HS-5 (cell line): ENCODE measurements around the gene CYP2W1.
"Not testable (repeated sequence)": the region's sequence is repeated elsewhere in the genome, so short reads cannot be mapped to it uniquely, and the experiment has no call there.

Experiments used
- DNase-seq: peaks from one replicate; pipeline ENCODE4 v3.0.0-alpha.2; 2012; ENCODE audit warnings: low read depth

Gene CYP2W1, protein sequence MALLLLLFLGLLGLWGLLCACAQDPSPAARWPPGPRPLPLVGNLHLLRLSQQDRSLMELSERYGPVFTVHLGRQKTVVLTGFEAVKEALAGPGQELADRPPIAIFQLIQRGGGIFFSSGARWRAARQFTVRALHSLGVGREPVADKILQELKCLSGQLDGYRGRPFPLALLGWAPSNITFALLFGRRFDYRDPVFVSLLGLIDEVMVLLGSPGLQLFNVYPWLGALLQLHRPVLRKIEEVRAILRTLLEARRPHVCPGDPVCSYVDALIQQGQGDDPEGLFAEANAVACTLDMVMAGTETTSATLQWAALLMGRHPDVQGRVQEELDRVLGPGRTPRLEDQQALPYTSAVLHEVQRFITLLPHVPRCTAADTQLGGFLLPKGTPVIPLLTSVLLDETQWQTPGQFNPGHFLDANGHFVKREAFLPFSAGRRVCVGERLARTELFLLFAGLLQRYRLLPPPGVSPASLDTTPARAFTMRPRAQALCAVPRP

DNA sequence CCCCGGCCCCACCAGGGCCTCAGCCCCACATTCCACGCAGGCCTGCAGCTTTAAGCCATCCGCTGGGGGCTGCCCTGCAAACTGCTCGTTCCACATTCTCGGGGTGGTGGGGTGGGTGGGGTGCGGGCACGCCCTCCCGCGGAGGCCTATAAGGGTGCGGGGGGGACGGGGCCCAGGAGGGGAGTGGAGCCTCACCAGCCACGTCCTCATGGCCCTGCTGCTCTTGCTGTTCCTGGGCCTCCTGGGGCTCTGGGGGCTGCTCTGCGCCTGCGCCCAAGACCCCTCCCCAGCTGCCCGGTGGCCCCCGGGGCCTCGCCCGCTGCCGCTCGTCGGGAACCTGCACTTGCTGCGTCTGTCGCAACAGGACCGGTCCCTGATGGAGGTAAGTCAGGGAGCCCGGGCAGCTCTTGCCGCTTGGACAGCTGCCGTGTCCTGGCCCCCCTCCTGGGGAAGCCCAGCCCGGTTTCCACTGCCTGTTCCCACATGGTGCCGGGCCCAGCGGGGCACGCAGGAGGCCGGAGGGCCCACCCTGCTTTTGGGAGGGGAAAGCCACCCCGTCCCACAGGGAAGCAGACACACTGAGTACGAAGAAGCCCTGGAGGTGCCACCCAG lies at the start of gene CYP2W1:
TSS of gene CYP2W1 (plus strand) at position 178 of the 612 bp plus-strand sequence. CDS start at position 209, 31 bp downstream.
- no peak for DNase-seq

DNA sequence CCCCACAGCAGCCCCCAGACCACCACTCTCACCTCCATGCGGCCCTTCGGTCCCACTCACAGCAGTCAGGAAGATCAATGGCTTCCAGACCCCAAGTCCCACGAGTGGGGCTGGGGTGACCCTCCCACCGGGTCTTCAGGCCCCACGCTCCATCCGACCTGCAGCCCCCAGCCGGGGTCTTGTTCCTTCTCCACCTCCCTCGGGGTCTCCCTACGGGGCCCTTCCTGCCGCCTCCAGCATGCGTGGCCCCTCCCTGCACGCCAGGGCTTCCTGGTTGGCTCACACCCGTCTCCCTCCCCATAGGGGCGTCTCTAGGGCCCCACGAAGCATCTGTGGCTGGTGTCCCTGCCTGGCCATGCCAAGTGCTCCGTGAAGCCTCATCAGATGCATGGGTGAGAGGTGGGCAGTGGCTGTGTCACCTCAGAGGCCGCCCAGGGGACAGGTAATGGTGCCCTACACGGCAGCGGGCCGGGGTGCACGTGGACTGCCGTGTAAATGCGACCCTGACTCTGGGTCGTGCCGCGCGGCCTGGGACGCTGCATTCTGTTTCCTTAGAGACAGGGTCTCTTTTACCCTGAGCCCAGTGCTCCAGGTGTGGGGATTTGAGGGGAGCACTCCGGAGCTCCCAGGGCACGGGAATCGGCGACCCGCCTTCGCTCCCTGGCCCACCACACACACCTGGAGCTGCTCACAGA lies 48.4 kb upstream of the CYP2W1 start:
- DNase-seq: no peak

DNA sequence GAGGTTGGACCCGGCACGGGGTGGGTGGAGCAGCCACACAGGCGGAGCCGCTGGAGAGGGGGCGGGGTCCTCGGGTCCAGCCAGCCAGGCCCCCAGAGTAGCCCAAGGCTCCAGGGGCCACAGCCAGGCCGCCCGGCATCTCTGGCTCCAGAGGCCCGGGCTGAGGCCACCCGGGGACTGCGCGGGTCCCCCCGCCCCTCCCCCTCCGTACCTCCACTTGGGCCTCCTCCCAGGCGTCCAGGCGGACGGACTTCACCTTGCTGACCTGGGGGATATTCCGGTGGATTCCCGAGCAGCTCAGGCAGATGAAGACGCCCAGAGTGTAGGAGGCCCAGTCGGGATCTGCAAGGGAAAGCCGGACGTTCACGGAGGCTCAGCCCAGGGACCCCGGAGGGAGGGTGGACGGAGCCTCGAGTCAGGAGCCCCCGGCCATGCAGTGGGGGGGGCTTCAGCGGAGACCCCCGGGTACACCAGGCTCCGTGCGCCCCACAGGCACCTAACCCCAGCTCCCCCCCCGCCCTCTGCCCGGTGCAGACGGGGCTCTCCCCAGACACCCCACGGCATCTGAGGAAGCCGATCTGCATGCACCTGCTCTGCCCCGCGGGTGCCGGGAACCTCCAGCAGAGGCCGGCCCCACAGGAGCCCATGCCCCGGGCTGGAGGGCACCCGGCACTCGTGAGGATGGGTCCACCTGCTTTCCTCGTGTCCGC lies 47.7 kb upstream of the CYP2W1 start:
- no peak for DNase-seq

DNA sequence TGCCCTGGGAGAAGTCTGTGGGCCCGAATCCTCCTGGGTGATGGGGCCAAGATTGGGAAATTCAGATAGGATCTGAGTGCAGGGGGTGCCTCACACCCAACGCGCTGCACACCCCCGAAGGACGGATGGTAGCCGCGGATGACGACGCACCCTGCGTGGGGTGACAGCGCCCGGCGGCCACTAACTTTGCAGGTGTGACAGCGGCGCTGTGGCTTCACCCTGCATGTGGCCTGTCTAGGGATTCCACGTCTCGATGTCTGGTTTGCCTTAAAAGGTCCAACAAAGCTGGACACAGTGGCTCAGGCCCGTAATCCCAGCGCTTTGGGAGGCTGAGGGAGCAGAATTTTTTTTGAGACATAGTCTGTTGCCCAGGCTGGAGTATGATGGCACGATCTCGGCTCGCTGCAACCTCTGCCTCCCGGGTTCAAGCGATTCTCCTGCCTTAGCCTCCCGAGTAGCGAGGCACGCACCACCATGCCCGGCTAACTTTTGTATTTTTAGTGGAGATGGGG lies 47.1 kb upstream of the CYP2W1 start:
- no peak for DNase-seq

DNA sequence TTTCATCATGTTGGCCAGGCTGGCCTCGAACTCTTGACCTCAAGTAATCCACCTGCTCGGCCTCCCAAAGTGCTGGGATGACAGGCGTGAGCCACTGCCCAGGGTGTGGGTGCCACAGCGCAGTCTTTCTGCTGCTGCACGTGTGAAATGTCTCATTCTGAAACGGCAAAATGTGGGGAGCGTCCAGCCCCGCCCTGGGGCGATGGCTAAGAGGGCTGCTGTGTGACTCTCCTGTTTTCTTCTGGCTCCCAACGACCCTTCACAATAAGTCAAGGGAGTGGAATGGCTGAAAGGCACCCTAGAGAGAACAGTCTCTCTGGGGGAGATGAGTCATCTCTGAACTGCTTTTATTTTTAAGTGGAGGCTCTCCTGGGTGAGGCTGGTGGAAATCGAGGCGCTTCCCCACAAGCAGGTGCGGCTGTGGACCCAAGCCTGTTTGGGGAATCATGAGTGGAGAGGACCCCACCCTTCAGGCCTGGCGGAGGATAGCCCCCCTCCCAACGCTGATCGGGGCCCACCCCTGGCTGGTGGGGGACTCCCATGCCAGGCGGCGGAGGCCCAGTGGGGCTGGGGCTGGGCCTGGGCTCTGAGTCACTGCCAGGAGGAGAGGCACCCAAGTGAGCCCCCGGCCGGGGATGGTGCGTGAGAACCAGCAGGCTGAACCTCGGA lies 46.5 kb upstream of the CYP2W1 start:
- no peak for DNase-seq

DNA sequence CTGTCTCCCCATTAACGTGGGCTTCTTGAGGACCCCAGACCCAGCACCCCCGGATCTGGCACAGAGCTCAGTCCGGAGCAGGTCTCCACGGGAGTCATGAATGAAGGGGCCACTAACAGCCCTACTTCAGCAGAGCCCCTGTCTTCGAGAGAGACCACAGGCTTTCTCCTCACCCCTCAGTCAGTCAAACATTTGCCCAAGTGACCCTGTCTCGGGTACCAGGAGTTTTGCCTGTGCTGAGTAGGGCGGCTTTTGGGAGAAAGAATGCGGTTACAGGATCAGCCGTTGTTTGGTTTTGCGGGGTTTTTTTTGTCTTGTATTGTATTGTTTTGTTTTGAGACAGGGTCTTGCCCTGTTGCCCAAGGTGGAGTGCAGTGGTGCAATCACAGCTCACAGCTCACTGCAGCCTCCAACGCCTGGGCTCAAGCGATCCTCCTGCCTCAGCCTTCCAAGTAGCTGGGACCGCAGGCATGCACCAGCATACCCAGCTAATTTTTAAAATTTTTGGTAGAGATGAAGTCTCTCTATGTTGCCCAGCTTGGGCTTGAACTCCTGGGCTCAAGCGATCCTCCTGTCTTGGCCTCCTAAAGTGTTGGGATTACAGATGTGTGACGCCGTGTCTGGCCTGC lies 45.0 kb upstream of the CYP2W1 start:
- DNase-seq: no peak

DNA sequence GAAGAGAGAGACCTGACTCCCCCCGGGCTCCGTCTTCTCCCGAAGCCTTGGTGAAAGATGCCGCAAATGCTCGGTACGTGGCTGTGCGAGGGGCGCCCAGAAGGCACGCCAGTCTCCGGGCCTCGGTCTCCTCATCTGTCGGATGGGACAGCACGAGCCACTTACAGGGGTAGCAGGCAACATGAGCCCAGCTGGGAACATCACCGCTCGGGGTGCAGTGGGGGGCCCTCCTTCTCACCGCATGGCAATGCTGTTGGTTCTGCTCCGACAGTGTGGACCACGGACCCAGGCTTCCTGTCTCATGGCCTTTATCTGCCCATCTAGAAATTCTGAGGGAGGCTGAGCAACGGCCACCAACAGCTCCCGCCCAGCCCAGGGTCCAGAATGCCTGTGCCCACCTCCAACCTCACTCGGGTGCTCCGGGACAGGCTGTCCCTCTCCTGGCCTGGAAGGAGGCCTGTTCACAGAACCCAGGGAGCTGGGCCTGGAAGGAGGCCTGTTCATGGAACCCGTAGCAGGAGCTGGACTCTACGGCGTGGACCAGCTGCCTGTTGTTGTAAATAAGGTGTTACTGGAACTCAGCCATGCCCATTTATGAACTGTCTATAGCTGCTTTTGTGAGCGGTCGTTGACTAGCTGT lies 44.3 kb upstream of the CYP2W1 start:
- no peak for DNase-seq

DNA sequence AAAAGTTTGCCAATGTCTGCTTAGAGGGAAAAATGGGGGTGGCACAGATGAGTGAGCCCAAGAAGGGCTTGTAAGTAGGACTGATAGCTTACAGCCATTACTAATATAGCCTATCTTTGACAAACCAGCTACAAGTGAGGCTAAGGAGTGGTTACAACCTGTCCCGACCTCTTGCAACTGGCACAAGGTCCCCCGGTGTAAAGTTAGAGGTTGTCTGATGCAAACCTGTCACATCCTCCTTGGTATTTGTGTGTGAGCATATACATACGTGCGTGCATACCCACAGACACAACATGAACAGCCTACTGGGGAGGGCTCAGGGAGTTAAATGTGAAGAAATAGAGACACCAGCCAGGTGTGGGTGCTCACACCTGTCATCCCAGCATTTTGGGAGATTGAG lies 43.1 kb upstream of the CYP2W1 start:
- DNase-seq: no peak

DNA sequence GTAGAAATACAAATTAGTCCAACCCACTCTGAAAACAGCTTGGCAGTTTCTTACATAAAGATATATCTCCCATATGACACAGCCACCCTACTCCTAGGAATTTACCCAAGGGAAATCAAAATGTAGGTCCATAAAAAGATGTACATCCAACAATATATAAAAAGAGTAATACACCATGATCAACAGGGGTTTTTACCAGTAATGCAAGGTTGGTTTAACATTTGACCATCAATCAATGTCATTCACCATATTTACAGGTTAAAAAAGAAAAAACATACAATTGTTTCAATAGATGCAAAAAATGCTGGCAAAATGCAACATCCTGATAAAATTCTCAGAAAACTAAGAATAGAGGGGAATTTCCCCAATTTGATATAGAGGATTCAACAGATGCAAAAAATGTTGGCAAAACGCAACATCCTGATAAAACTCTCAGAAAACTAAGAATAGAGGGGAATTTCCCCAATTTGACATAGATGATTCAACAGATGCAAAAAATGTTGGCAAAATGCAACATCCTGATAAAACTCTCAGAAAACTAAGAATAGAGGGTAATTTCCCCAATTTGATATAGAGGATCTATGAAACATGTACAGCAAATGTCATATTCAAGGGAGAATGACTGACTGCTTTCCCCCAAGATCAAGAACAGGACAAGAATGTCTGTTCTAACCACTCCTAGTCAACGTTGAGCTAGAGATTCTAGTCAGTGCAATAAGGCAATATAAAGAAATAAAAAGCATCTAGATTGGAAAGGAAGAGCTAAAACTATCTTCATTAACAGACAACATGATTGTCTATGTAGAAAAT lies 42.2 kb upstream of the CYP2W1 start:
- no peak for DNase-seq

DNA sequence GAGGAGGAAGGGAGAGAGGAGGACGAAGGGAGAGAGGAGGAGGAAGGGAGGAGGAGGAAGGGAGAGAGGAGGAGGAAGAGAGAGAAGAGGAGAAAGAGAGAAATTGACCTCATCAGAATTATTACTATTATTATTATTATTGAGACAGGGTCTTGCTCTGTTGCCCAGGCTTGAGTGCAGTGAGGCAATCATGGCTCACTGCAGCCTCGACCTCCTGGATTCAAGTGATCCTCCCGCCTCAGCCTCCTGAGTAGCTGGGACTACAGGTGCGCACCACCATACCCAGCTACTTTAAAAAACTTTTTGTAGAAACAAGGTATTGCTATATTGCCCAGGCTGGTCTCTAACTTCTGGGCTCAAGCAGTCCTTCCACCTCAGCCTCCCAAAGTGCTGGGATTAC lies 39.2 kb upstream of the CYP2W1 start:
- DNase-seq: not testable (repeated sequence)

DNA sequence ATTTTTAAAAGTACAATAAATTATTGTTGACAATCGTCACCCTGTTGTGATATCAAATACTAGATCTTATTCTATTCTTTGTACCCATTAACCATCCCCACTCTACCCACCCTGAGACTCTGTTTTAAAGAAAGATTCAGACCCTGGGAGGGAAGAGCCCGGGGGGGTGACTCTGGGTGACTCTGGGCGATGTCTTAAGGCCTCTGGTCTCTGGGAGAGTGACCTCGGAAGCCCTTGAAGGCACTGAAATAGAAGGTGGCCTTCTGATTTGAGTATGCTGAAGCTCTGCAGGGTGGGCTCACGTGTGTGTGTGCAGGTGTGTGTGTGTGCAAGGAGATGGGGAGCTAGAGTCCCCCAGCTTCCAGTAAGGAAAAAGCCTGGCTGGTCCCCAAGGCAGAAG lies 38.2 kb upstream of the CYP2W1 start:
- DNase-seq: no peak

DNA sequence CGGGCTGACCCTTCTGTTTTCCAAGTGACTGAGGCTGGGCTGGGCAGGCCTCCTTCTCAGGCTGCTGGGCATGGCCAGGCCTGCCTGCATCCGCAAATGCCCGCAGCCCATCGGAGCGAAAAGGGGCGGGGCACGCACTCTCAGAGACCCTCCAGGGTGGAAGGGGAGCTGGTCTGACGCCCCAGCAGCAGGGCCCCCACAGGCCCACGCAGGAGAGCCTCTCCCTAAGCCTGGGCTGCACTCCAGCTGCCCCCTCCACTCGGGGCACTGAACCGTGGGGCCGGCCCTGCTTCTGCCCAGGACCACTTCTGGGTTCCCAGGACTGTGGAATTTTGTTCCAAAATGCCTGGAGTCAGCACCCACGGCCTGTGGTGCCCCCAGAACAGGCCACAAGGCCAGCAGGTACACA lies 37.8 kb upstream of the CYP2W1 start:
- no peak for DNase-seq

DNA sequence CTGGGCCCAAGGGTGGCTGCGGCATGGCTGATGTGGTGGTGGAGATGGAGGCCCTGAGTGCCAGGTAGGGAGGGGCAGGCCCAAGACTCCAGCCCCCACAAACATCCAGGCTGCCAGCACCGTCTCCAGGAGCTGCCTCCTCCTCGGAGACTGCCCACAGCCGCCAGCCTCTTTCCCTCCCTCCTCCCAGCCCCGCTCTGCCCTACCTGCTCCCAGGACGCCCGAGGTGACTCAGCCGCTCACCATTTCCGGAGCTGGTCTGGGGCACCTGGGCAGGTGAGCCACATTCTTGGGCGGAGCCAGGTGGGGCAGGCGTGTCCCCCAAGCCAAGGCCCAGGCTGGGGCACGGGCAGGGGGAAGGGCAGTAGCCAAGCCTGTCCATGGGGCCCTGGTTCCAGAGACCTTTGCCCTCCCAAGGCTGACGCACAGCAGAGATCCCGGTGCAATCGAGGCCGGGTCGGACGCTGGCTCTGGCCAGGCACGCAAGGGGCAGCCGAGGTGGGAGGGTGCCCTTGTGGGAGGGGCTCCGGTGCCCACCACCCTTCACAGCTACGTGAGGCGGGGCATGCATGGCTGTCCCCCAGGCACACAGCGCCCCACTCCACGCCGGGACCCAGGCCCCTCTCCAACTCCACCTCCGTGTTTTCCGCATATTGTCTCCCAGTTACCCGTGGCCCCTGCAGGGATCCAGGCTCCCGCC lies 37.3 kb upstream of the CYP2W1 start:
- DNase-seq: no peak

DNA sequence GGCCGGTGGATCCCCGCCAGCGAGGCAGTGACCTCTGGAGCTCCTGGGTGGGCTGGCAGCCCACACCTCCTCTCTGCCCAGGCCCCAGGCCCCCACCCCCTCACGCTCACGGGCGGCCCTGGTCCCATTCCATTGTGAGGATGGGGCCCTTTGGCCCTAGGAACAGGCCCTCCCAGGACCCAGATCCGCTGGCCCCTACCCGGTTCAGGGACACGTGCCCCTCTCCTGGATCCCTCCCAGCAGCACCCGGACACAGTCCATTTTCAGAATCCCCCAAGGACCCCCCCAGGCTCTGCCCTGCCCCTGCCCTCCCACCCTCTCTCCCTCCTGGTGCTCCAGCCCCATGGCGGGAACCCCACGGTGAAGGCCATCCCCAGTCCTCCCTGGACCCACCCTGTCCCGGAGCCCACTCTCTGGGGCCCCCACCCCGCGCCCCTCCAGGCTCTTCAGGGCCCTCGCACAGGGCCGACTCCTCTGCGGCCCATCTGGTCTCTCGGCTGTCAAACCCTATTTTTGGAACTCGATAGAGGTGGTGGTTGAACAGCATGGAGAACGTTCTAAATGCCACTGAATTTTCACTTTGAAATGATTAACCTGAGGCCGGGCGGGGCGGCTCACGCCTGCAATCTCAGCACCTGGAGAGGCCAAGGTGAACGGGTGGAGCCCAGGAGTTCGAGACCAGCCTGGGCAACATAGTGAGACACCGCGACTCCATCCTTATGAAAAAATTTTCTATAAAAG lies 36.6 kb upstream of the CYP2W1 start:
- no peak for DNase-seq

DNA sequence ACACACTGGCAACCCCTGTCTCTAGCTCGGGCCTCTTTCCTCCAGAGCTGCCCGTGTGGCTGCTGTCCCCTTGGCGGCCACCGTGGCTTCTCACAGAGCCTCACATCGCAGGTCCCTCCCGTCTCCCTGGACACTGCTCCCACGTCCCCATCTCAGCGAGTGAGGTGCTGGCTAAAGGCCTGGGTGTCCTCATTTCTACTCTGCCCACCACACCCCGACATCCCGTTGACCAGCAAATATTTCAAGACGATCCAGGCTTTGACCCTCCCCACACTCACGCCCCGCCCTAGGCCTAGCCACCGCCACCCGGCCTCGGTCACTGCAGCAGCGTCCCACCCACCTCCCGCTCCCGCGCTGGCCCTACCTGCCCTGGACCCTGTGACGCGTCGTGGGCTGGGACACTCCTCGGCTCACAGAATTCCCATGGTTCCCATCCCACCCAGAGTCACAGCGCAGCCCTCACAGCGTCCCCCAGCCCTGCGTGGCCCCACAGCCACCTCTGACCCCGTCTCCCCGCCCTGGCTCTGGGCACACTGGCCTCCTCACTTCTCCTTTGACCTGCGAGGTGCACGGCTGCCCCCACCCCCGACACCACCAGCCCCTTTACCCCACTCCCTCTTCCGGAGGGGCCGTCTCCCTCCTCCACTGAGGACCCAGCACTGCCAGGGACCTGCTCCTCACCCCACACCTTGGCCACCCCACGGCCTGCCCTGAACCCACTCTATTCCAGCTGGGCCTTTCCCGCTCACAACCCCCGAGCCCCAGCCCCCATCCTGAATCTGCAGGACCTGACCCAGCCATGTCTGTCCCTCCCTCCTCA lies 35.4 kb upstream of the CYP2W1 start:
- no peak for DNase-seq

DNA sequence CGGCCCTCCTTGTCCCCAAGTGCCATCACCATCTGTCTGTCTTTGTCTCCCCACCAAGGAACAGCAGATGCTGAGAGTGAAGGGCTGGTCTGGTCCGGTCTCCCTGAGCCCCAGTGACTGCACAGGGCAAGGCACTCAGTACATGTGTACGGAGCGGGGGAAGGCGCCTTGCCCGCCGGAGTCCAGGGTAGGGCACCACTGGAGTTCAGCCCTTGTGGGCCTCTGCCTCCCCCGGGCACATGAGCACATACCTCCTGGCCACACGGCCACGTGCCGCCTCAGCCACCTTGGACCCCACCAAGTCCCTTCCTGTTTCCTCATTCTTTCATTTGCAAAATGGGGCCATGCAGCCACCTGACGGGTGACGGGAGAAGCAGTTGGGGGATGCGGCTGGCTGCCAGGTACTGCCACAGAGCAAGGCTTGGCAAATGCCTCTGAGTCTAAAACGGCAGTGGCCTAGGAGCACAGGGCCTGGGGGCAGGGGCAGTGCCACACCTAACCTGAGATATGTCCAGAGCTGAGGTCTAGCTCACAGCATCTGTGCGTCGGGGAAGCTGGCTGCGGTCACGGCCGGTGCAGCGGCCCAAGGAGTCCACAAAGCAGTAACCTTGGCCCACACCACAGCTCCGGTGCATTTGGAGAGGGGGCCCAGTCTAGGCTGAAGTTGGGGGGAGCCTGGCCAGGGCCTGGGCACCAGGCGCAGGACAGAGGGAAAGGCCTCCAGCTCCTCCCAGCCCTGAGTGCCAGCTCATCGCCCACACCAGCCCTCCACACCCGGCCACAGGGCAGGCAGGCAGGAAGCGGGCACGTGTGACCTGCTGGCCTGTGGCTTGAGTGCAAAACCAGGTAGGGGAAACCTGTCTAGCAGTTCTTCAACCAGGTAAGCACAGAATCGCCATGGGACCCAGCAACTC lies 33.7 kb upstream of the CYP2W1 start:
- DNase-seq: no peak
